HG03558 (cell line): ENCODE results near the gene TMEM179.
"Not testable (repeated sequence)": the region's sequence is repeated elsewhere in the genome, so short reads cannot be mapped to it uniquely, and the experiment has no call there.

Source experiments
- ATAC-seq: cut with Tn5 transposase; IDR thresholded peaks from one replicate; pipeline ENCODE4 v1.9.1; 2021; ENCODE audit warnings: moderate number of reproducible peaks; ENCODE audit not compliant: unreplicated experiment; ENCODE audit errors: extremely low read depth

TMEM179 gene

GRCh38 chr14:104604458-104605449, at the start of gene TMEM179:
TMEM179 (minus strand) TSS chr14:104604772; CDS start chr14:104604741, 31 bp downstream.
- no peak for ATAC-seq

GRCh38 chr14:104654119-104654518, 49.5 kb upstream of the TMEM179 start:
- no peak for ATAC-seq

GRCh38 chr14:104653130-104653920, 48.8 kb upstream of the TMEM179 start:
- not testable (repeated sequence) for ATAC-seq

DNA sequence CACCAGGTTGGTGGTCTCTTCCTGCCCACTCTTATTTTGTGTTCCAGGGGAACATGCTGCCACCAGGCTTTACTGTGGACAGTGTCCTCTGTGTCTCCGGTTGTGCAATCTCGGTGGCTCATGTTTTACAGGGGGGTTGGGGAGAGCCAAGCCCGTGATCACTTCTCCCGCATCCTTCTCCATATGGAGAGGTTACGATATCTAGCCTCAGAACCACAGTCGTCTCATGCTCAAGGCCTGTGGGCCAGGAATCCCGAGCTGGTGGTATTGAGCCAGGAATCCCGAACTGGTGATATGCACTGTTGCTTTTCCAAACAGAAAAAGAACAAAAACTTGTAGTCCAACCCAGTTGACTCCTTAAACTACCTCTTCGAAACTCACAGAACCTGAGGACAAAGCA, 47.8 kb upstream of the TMEM179 start:
- ATAC-seq: no peak

- no peak for ATAC-seq
These were observed 47.3 kb upstream of the TMEM179 start for GRCh38 chr14:104651876-104652260.

GRCh38 chr14:104650981-104651875, 46.7 kb upstream of the TMEM179 start:
- ATAC-seq: no peak

DNA sequence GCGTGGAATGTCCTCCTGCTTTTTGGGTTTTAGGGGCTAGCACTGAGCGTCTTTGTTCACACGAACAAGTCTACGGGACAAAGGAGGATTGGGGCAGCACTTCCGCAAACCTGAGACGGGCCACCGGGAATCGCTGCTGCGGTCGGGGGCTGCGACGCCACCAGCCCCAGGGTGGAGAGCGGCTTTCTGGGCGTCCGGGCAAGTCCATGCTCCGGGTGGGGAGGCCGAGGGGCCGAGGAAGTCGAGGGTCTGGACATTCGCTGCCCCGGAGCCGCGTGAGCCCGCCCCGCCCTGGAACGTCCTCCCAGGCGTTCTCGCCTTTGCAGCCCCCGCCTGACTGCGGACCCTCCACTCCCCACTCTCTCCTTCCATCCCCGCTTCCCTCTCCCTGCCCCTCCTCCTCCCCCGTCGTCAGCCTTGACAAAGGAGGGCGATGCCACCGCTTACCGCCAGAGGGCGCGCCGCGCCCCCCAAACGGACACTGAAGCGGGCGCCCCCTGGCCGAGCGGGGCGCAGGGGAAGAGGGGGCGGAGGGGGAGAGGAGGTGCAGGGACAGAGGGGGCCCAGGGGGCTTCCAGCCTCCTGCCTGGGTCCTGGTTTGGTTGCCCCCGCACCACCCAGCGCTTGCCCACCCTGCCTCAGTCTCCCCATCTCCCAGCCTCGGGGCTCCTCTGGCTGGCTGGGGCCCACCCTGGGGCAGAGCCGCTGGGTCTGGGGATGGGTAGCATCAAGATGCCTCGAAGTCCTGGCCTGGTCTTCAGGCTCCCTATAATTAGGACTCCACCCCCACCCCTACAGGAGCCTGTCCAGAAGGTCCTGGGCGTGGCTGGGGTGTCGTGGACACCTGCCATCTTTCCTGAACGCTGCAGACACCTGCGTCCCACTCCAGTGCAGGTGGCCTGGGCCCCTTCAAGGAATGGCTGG, 45.7 kb upstream of the TMEM179 start:
- ATAC-seq: no peak

GRCh38 chr14:104647467-104648043, 43.0 kb upstream of the TMEM179 start:
- ATAC-seq: no peak

- ATAC-seq: no peak
These were observed 40.2 kb upstream of the TMEM179 start for GRCh38 chr14:104644656-104645378.

GRCh38 chr14:104644091-104644635, 39.6 kb upstream of the TMEM179 start:
- ATAC-seq: no peak

- ATAC-seq: no peak
These were observed 38.7 kb upstream of the TMEM179 start for GRCh38 chr14:104643306-104643705.

- no peak for ATAC-seq
These were observed 37.9 kb upstream of the TMEM179 start for GRCh38 chr14:104642540-104642868.

GRCh38 chr14:104641753-104642539, 37.4 kb upstream of the TMEM179 start:
- no peak for ATAC-seq

GRCh38 chr14:104640681-104641080, 36.1 kb upstream of the TMEM179 start:
- ATAC-seq: no peak

DNA sequence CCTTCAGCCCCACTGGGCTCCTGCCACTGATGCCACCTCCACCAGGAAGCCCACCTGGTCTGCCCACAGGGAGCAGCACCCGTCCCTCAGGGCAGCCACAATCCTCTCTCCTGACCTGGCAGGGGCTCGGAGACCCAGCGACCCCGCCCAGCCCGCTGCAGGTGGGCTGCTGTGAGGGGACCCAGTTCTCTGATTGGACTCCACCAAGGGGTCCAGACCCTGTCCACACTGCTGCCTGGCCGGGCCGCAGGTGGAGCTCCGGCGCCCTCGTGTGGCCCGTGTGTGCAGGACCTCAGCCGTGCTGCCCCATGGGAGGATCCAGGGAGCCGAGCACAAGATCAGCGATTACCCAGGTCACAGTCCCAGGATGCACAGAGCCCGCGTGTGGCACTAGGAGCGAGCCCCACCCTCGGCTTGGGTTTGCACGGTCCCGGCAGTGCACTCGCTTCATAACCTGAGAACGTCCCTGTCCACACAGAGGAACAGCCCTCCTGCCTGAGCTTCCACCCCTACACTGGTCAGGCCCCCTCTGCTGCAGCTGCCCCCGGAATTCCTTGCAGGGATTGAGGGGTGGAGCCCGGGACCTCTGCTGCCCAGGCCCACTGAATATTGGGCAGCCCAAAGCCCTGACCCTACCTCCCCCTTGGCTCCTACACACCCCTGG, 35.4 kb upstream of the TMEM179 start:
- no peak for ATAC-seq

- ATAC-seq: no peak
These were observed 34.9 kb upstream of the TMEM179 start for GRCh38 chr14:104639471-104639870.
